ENCODE data around the gene HBEGF.

The HBEGF gene

DNA sequence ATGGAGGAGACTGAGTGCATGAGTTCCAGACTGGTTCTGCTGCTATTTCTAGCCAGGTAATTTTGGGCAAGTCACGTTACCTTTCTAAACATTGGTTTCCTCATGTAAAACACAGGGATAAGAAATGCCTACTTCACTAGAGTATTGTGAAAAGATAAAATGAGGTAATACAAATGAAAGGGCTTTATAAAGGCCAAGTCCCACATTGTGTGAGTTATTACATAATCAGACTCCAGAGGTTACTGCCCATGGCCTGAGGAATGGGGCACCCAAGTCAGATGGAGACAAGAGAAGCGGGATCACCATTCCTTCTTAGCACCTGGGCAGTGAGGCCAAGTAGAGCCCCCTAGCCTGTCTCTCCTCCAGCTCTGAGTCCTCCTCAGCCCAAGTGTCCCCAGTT lies 7.5 kb downstream of the HBEGF start:
- no peak overlapping the region for H3K4me3 ChIP-seq (replicated peaks; ENCODE audit: low read depth, low read length)
- TF ChIP-seq, protein P1, sequence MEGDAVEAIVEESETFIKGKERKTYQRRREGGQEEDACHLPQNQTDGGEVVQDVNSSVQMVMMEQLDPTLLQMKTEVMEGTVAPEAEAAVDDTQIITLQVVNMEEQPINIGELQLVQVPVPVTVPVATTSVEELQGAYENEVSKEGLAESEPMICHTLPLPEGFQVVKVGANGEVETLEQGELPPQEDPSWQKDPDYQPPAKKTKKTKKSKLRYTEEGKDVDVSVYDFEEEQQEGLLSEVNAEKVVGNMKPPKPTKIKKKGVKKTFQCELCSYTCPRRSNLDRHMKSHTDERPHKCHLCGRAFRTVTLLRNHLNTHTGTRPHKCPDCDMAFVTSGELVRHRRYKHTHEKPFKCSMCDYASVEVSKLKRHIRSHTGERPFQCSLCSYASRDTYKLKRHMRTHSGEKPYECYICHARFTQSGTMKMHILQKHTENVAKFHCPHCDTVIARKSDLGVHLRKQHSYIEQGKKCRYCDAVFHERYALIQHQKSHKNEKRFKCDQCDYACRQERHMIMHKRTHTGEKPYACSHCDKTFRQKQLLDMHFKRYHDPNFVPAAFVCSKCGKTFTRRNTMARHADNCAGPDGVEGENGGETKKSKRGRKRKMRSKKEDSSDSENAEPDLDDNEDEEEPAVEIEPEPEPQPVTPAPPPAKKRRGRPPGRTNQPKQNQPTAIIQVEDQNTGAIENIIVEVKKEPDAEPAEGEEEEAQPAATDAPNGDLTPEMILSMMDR (IDR thresholded peaks at IDR 0.05; ENCODE audit: low read length, missing control alignments) = no peak
- DNase-seq (ENCODE audit: low read depth) = no peak

DNA sequence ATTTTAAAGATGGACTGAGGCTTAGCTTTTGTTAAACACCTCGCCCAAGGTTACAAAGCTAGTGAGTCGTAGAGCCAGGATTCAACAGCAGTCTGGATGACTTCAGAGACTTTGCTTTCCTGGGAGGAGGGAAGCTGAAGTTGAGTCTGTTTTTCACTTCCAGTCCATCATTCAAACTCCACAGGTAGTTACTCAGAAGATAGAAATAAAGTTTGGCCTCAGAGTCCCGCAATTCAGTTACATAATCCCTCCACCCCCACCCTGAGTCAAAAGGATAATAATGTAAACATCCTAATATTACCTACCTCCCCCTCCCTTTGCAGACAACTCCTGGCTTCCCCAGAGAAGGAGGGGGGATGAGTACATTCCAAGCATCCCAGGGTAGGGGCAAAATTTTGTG lies 8.1 kb downstream of the HBEGF start:
- TF ChIP-seq, protein P1 (IDR thresholded peaks at IDR 0.05; ENCODE audit: low read length, missing control alignments) = no peak
- H3K4me3 ChIP-seq (replicated peaks; ENCODE audit: low read depth, low read length) = no peak overlapping the region
- no peak for DNase-seq (ENCODE audit: low read depth)

DNA sequence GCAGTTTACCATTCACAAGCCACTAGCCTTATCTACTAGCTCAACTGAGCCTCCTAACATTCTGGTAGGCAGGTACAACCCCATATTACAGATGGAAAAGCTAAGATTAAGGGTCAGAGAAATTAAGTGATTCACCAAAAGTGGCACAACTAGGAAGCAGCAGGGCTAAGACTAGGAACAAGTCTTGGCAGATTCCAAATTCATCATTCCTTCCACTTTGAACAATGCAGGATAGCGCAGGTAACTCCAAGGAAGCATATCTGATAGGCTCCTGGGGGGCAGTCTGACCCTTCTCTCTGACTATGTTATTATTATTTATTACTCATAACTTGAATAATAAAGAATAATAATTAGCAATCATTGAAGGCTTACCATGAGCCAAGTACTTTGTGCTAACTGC lies 8.5 kb downstream of the HBEGF start:
- TF ChIP-seq, protein P1 (IDR thresholded peaks at IDR 0.05; ENCODE audit: low read length, missing control alignments) = no peak
- no peak overlapping the region for H3K4me3 ChIP-seq (replicated peaks; ENCODE audit: low read depth, low read length)
- no peak for DNase-seq (ENCODE audit: low read depth)

DNA sequence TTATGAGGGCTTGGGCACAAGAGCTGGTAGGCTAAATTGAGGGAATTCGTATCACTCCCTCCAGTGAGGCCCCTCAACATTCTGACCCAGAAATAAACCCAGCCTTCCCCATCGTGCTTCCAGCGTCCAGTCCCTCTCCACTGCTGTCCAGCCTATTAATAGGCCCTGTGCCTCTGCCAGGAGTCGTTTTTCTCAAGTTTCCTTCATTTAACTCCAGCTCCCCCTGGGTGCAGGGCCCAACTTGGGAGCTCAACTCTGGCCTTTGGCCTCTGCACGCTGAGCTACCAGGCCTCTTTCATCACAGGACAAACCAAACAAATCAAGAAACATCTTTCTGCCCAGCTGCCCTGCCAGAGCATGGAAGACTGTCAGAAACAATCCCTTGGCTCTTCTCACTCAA lies 10.0 kb downstream of the HBEGF start:
- TF ChIP-seq, protein P1 (IDR thresholded peaks at IDR 0.05; ENCODE audit: low read length, missing control alignments) = no peak
- no peak for DNase-seq (ENCODE audit: low read depth)
- no peak overlapping the region for H3K4me3 ChIP-seq (replicated peaks; ENCODE audit: low read depth, low read length)

DNA sequence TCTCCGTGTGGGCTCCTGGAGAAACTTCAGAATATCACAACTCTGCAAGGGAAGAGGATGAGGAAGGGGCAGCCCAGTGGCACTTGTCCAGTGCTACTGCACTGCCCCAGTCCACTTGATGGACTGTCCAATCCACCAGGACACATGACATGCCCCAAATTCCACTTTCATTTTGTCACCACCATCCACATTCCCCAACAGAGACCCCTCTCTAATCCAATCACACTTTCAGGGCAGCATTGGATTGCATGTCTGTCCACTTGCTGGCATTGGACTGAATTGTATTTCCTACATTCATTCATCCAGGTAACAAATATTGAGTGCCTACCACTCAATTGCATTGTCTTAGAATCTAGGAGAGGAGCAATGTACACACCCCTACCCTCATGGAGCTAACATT lies 14.8 kb downstream of the HBEGF start:
- TF ChIP-seq, protein P1 (IDR thresholded peaks at IDR 0.05; ENCODE audit: low read length, missing control alignments) = no peak
- H3K4me3 ChIP-seq (replicated peaks; ENCODE audit: low read depth, low read length) = no peak overlapping the region
- DNase-seq (ENCODE audit: low read depth) = no peak

DNA sequence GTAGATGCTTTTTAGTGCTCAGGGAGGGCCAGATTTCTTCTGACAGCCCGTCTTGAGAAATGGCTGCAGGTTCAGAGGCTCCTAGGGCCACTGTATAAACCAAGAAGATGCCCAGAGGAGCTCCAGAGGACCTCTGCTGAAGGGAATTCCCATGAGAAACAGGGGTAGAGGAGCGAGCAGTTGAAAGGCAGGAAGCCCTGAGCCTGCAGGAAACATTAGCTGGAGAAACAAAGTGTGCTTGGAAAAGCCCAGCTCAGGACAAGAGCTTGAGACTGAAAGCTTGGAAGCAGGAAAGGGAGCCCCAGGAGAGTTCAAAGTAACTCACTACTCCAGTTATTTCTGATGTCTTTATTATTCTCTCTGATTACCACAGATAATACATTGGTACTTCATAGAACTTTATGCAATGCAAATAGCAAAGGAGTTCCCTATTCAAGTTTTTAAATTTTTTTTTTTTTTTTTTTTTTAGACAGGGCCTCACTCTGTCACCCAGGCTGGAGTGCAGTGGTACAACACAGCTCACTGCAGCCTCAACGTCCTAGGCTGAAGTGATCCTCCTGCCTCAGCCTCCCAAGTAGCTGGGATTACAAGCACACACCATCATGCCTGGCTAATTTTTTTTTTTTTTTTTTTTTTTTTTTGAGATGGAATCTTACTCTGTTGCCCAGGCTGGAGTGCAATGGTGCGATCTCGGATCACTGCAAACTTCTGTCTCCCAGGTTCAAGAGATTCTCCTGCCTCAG lies 16.5 kb downstream of the HBEGF start:
- H3K4me3 ChIP-seq (replicated peaks; ENCODE audit: low read depth, low read length) = no peak overlapping the region
- TF ChIP-seq, protein P1 (IDR thresholded peaks at IDR 0.05; ENCODE audit: low read length, missing control alignments) = no peak
- peak; percentile 43 for DNase-seq (ENCODE audit: low read depth)

Data from fibroblast of pulmonary artery (primary cell).